Measurements from ENCODE around the gene CACNA1G.

CACNA1G gene

GRCh38 chr17:50542795-50543774 lies 17.4 kb upstream of the CACNA1G start:
- Histone ChIP-seq H4K8ac (ENCODE audit: low read depth, low read length) (no peak overlapping the region), H3K79me2 (ENCODE audit: control insufficient read depth, insufficient read depth, low read length) (no peaks in the 10 kb centered on the region), H3K18ac (ENCODE audit: low read length) (no peak overlapping the region), H3K4me1 (ENCODE audit: control insufficient read depth, low read depth, low read length) (peaks cover 7% of the 10 kb centered on the region), H2BK15ac (replicated peaks; ENCODE audit: low read depth) (no peak overlapping the region), H3K27ac (ENCODE audit: low read depth, low read length) (no peak overlapping the region), H3K23ac (ENCODE audit: low read length) (no peak overlapping the region), H3K9ac (ENCODE audit: low read length) (peak overlapping the region; percentile 82), H2BK5ac (ENCODE audit: low read length) (no peak overlapping the region), H3K36me3 (ENCODE audit: control insufficient read depth, insufficient read depth, low read length) (no peaks in the 10 kb centered on the region), H2AK5ac (ENCODE audit: low read length) (peak overlapping the region; percentile 57), H4K5ac (ENCODE audit: low read length) (no peak overlapping the region), H3K4ac (ENCODE audit: low read depth, low read length) (no peak overlapping the region), H2BK120ac (ENCODE audit: low read depth, low read length) (no peak overlapping the region), H3K4me3 (ENCODE audit: low read length) (no peak overlapping the region), H3K4me2 (ENCODE audit: low read length) (no peak overlapping the region), H3K27me3 (ENCODE audit: insufficient read depth, low read length, poor library complexity) (no peaks in the 10 kb centered on the region), H3K56ac (ENCODE audit: low read length) (peak overlapping the region; percentile 65), H3K79me1 (ENCODE audit: low read length) (no peaks in the 10 kb centered on the region)
- no peak for DNase-seq
- WGBS (ENCODE audit: extremely low coverage, insufficient coverage, low lambda C conversion rate): no CpG with 5 or more reads among the region's 16 CpGs

- H4K5ac ChIP-seq (ENCODE audit: low read length): no peak overlapping the region
Measured at GRCh38 chr17:50544516-50544915, 16.0 kb upstream of the CACNA1G start.

GRCh38 chr17:50545311-50545710 lies 15.2 kb upstream of the CACNA1G start:
- no peaks in the 10 kb centered on the region for H3K27me3 ChIP-seq (ENCODE audit: insufficient read depth, low read length, poor library complexity)
- H3K23ac ChIP-seq (ENCODE audit: low read length): no peak overlapping the region
- DNase-seq: no peak
- no peaks in the 10 kb centered on the region for H3K36me3 ChIP-seq (ENCODE audit: control insufficient read depth, insufficient read depth, low read length)
- H4K8ac ChIP-seq (ENCODE audit: low read depth, low read length): no peak overlapping the region
- H3K79me1 ChIP-seq (ENCODE audit: low read length): no peaks in the 10 kb centered on the region
- H2AK5ac ChIP-seq (ENCODE audit: low read length): no peak overlapping the region
- H3K27ac ChIP-seq (ENCODE audit: low read depth, low read length): no peak overlapping the region
- no peak overlapping the region for H3K4ac ChIP-seq (ENCODE audit: low read depth, low read length)
- H2BK15ac ChIP-seq (replicated peaks; ENCODE audit: low read depth): no peak overlapping the region
- WGBS (ENCODE audit: extremely low coverage, insufficient coverage, low lambda C conversion rate): no CpG with 5 or more reads among the region's 8 CpGs
- no peak overlapping the region for H2BK120ac ChIP-seq (ENCODE audit: low read depth, low read length)
- no peak overlapping the region for H3K9ac ChIP-seq (ENCODE audit: low read length)
- peaks cover 7% of the 10 kb centered on the region for H3K4me1 ChIP-seq (ENCODE audit: control insufficient read depth, low read depth, low read length)
- no peak overlapping the region for H4K5ac ChIP-seq (ENCODE audit: low read length)
- peak overlapping the region; percentile 15 for H3K56ac ChIP-seq (ENCODE audit: low read length)
- H2BK5ac ChIP-seq (ENCODE audit: low read length): no peak overlapping the region
- no peaks in the 10 kb centered on the region for H3K79me2 ChIP-seq (ENCODE audit: control insufficient read depth, insufficient read depth, low read length)
- no peak overlapping the region for H3K4me3 ChIP-seq (ENCODE audit: low read length)
- H3K4me2 ChIP-seq (ENCODE audit: low read length): no peak overlapping the region
- H3K18ac ChIP-seq (ENCODE audit: low read length): no peak overlapping the region

More at GRCh38 chr17:50544516-50544915, 16.0 kb upstream of the CACNA1G start:
- no peak overlapping the region for H3K4me2 ChIP-seq (ENCODE audit: low read length)
- no peak overlapping the region for H4K8ac ChIP-seq (ENCODE audit: low read depth, low read length)
- H2BK120ac ChIP-seq (ENCODE audit: low read depth, low read length): no peak overlapping the region
- no peak overlapping the region for H3K4ac ChIP-seq (ENCODE audit: low read depth, low read length)
- DNase-seq: no peak
- no peak overlapping the region for H3K23ac ChIP-seq (ENCODE audit: low read length)
- no peak overlapping the region for H3K27ac ChIP-seq (ENCODE audit: low read depth, low read length)
- no peak overlapping the region for H3K9ac ChIP-seq (ENCODE audit: low read length)
- H3K56ac ChIP-seq (ENCODE audit: low read length): no peak overlapping the region
- H3K27me3 ChIP-seq (ENCODE audit: insufficient read depth, low read length, poor library complexity): no peaks in the 10 kb centered on the region
- H3K4me3 ChIP-seq (ENCODE audit: low read length): no peak overlapping the region
- no CpG with 5 or more reads among the region's 7 CpGs for WGBS (ENCODE audit: extremely low coverage, insufficient coverage, low lambda C conversion rate)
- no peak overlapping the region for H2AK5ac ChIP-seq (ENCODE audit: low read length)
- H3K36me3 ChIP-seq (ENCODE audit: control insufficient read depth, insufficient read depth, low read length): no peaks in the 10 kb centered on the region
- H3K18ac ChIP-seq (ENCODE audit: low read length): no peak overlapping the region
- peaks cover 7% of the 10 kb centered on the region for H3K4me1 ChIP-seq (ENCODE audit: control insufficient read depth, low read depth, low read length)
- no peaks in the 10 kb centered on the region for H3K79me1 ChIP-seq (ENCODE audit: low read length)
- no peak overlapping the region for H2BK5ac ChIP-seq (ENCODE audit: low read length)
- H3K79me2 ChIP-seq (ENCODE audit: control insufficient read depth, insufficient read depth, low read length): no peaks in the 10 kb centered on the region
- H2BK15ac ChIP-seq (replicated peaks; ENCODE audit: low read depth): no peak overlapping the region

GRCh38 chr17:50546701-50547034 lies 13.8 kb upstream of the CACNA1G start:
- Histone ChIP-seq H2BK15ac (replicated peaks; ENCODE audit: low read depth) (no peak overlapping the region), H4K8ac (ENCODE audit: low read depth, low read length) (no peak overlapping the region), H3K56ac (ENCODE audit: low read length) (no peak overlapping the region), H3K79me2 (ENCODE audit: control insufficient read depth, insufficient read depth, low read length) (no peaks in the 10 kb centered on the region), H3K18ac (ENCODE audit: low read length) (no peak overlapping the region), H3K9ac (ENCODE audit: low read length) (peak overlapping the region; percentile 32), H4K5ac (ENCODE audit: low read length) (no peak overlapping the region), H3K27ac (ENCODE audit: low read depth, low read length) (no peak overlapping the region), H3K4me2 (ENCODE audit: low read length) (no peak overlapping the region), H3K4me1 (ENCODE audit: control insufficient read depth, low read depth, low read length) (peaks cover 7% of the 10 kb centered on the region), H2AK5ac (ENCODE audit: low read length) (no peak overlapping the region), H2BK120ac (ENCODE audit: low read depth, low read length) (no peak overlapping the region), H3K36me3 (ENCODE audit: control insufficient read depth, insufficient read depth, low read length) (no peaks in the 10 kb centered on the region), H3K4me3 (ENCODE audit: low read length) (no peak overlapping the region), H3K79me1 (ENCODE audit: low read length) (no peaks in the 10 kb centered on the region), H2BK5ac (ENCODE audit: low read length) (no peak overlapping the region), H3K23ac (ENCODE audit: low read length) (no peak overlapping the region), H3K4ac (ENCODE audit: low read depth, low read length) (no peak overlapping the region), H3K27me3 (ENCODE audit: insufficient read depth, low read length, poor library complexity) (no peaks in the 10 kb centered on the region)
- DNase-seq: no peak
- no CpG with 5 or more reads among the region's 4 CpGs for WGBS (ENCODE audit: extremely low coverage, insufficient coverage, low lambda C conversion rate)

GRCh38 chr17:50547035-50547735 lies 13.3 kb upstream of the CACNA1G start, which contains the start of gene SPATA20:
Gene SPATA20, plus strand, starts transcription at chr17:50547174. Its CDS starts 35 bp downstream, at chr17:50547209.
- no peak within 1 kb of the TSS for H2BK15ac ChIP-seq (replicated peaks; ENCODE audit: low read depth)
- no peaks in the 10 kb centered on the region for H3K27me3 ChIP-seq (ENCODE audit: insufficient read depth, low read length, poor library complexity)
- H3K79me2 ChIP-seq (ENCODE audit: control insufficient read depth, insufficient read depth, low read length): no peaks in the 10 kb centered on the region
- peak within 1 kb of the TSS; percentile 53 for H3K56ac ChIP-seq (ENCODE audit: low read length)
- no peak within 1 kb of the TSS for H4K5ac ChIP-seq (ENCODE audit: low read length)
- peak within 1 kb of the TSS; percentile 89 for H3K9ac ChIP-seq (ENCODE audit: low read length)
- H3K4me2 ChIP-seq (ENCODE audit: low read length): peak within 1 kb of the TSS; percentile 2
- peak within 1 kb of the TSS; percentile 1 for H2AK5ac ChIP-seq (ENCODE audit: low read length)
- H2BK5ac ChIP-seq (ENCODE audit: low read length): peak within 1 kb of the TSS; percentile 93
- peak within 1 kb of the TSS; percentile 43 for H3K4me3 ChIP-seq (ENCODE audit: low read length)
- H3K36me3 ChIP-seq (ENCODE audit: control insufficient read depth, insufficient read depth, low read length): no peaks in the 10 kb centered on the region
- no peak within 1 kb of the TSS for H3K18ac ChIP-seq (ENCODE audit: low read length)
- no CpG with 5 or more reads among the region's 42 CpGs for WGBS (ENCODE audit: extremely low coverage, insufficient coverage, low lambda C conversion rate)
- H2BK120ac ChIP-seq (ENCODE audit: low read depth, low read length): peak within 1 kb of the TSS; percentile 21
- peak within 1 kb of the TSS; percentile 51 for H3K27ac ChIP-seq (ENCODE audit: low read depth, low read length)
- H3K4ac ChIP-seq (ENCODE audit: low read depth, low read length): no peak within 1 kb of the TSS
- H3K4me1 ChIP-seq (ENCODE audit: control insufficient read depth, low read depth, low read length): peaks cover 7% of the 10 kb centered on the region
- no peak within 1 kb of the TSS for H3K23ac ChIP-seq (ENCODE audit: low read length)
- H3K79me1 ChIP-seq (ENCODE audit: low read length): no peaks in the 10 kb centered on the region
- no peak within 1 kb of the TSS for H4K8ac ChIP-seq (ENCODE audit: low read depth, low read length)
- peak; percentile 95 for DNase-seq

Data from mesendoderm (in vitro differentiated cells).